DMS53 treated with DMSO at 0.1 percent for 48 hours (cell line): ENCODE measurements around the gene NHERF1.

Source experiments
- DNase-seq: peaks from one replicate; lab custom pipeline; 2025; ENCODE audit not compliant: unreplicated experiment; lab: John Stamatoyannopoulos, UW

NHERF1 gene

DNA sequence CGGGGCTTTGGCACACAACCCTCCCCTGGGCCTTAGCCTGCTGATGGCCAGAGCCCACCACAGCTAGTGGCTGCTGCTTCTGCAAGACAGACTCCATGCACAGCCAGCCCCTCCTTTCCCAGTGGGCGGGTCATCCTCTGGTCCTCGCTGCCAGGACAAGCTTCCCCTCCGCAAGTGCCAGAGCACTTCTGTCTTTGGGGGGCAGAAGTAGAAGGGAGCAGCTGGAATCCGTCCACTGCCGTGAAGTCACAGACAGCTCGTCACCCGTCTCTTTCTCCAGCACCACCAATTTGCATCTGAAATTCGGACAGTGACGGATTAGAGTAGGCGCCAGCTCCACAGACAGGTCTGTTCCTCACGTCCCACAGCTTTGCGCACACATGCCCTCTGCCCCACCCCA is 59.0 kb downstream of the NHERF1 start:
- no peak for DNase-seq

DNA sequence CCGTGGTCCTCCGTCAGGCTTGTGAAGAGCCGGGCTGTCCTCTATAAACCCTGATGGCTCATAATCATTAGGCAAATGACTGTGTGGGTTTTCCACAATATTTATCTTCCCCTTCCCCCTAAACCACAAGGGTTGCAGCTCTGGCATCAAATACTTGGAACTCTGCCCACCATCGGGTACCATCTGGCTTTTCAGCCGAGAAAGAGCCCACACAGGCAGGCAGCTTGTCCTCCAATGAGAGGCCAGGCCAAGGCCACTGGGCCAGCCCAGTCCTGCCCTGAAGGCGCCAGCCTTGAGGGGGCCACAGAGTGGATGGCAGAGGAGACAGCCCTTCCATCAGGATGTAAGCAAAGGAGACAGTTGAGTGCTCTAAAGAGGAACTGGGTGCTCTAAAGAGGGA is 59.5 kb downstream of the NHERF1 start:
- no peak for DNase-seq

DNA sequence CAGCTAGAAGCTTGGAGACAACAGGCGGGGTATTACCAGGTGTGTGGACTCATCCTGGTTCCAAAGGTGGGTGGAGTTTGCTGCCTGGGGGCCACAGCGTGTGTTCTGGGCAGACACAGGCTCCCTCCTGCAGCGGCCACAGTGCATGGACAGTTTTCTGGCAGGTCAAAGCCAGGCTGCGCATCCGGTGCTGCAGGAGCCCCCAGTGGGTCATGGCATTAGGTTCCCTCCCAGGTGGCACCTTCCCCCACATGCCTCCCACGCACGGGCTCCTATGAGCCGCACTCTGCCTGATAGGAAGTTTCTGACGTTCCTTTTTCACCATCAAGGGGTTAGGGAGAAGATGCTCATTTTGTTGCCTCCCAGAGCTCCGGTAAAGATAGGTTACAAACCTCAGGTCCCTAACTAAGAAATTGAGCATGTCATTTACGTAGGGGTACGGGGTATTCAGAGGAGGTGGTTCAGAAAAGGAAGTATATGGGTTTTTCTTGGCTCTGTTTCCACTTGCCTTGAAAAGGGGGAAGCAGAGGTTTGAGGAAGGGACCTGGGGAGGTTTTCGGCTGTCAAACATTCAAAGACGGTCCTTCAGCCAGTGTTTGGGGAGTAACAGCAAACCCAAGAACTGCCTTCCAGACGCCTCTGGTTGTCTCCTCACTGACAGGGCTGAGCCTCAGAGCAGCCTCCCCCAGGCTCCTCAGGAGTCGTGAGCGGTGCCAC is 60.4 kb downstream of the NHERF1 start:
- DNase-seq: no peak

DNA sequence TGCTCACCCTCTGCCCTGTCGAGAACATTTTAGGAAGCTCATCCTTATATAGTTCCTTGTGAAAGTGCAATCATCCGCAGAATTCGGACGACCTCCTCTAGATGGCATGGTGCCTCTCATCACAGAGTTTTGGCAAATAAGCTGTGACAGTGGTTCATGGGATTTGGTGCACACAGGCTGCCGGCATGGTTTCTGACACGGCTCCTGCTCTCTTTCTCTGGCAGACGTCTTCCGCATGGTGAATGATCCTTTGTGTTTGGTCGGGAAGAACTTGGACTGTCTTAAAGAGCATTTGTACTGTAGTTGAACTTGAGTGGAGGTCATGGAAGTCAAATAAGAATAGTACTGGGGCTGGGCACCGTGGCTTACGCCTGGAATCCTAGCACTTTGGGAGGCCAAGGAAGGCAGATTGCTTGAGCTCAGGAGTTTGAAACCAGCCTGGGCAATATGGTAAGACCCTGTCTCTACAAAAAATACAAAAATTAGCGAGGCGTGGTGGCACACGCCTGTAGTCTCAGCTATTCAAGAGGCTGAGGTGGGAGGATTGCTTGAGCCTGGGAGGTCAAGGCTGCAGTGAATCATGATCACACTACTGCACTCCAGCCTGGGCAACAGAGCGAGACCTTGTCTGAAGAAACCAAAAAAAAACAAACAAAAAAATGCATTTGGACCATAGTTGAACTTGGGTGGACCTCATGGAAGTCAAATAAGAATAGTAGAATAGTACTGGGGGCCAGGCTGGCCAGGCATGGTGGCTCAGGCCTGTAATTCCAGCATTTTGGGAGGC is 62.5 kb downstream of the NHERF1 start:
- no peak for DNase-seq

DNA sequence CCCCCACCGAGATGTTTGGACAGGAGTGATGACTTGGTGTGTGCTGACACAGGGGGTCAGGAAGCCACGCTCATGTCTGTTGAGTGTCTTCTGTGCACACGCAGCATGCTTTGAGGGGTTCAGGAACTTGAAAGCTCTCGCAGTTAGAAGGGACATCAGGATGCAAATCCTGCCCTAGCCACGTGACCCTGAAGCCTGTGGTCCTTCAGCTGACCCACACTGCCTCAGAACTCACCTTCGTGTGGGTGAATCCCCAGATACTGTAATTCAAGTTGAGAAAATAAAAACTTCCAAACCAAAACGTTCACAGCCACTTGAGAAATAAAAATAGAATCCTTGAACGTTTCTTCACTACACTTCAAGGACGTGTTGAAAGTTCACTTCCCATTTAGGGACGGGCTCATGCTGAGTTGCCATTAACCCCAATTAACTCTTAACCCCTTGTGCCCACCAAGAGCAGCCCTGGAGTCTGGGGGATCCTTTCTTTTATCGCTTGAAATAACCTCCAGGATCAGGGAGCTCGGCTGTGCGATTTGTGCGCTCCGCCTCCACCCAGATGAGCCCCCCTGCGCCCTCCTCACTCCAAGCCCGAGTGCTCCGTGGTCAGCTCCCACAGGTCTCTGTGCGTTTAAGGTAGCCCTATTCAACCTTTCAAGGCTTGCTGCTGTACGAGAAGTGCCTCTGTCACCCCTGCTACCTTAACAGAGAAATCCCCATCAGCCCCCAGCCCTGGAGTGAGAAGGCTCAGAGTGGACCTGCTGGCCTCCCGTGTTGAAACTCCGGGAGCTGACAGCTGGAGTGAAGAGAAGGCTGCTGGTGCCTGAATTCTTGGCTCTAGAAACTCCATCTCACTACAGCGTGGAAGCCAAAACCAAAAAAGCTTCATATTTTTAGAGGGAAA is 63.9 kb downstream of the NHERF1 start:
- no peak for DNase-seq

DNA sequence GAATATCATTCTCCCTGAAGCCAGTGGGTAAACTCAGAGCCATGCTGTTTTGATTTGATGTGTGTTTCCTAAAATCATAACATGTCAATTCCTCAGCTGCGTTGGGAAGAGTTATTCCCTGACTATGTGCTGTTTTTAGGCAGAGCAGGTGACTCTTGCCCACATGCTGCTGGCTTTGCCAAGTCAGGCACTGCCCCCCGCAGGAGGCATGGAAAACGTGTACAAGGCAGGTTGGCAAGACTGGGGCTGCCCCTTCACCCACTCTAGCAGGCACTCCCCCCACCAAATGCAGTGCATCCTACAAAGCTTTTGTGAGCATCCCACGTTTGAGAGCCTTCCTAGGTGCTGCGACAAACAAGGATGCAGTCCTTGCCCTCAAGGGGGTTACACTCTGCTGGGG is 66.0 kb downstream of the NHERF1 start:
- no peak for DNase-seq

DNA sequence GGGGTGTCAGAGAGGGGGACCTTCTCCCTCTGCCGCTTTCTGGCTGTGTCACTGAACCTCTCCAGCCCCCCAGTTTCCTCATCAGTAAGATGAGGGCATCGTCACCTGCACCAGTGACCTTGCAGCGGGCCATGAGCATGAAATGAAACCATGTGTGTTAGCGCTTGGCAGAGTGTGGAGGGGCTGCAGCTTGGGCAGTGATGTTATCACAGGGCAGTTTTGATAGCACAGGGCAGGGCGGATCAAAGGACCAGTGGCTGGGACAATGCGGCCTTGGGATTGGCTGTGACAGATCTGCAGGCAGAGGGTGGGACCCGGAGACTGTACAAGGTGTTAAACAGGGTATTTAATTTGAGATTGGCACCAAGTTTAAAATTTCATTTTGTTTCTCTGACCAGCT is 66.6 kb downstream of the NHERF1 start:
- no peak for DNase-seq

DNA sequence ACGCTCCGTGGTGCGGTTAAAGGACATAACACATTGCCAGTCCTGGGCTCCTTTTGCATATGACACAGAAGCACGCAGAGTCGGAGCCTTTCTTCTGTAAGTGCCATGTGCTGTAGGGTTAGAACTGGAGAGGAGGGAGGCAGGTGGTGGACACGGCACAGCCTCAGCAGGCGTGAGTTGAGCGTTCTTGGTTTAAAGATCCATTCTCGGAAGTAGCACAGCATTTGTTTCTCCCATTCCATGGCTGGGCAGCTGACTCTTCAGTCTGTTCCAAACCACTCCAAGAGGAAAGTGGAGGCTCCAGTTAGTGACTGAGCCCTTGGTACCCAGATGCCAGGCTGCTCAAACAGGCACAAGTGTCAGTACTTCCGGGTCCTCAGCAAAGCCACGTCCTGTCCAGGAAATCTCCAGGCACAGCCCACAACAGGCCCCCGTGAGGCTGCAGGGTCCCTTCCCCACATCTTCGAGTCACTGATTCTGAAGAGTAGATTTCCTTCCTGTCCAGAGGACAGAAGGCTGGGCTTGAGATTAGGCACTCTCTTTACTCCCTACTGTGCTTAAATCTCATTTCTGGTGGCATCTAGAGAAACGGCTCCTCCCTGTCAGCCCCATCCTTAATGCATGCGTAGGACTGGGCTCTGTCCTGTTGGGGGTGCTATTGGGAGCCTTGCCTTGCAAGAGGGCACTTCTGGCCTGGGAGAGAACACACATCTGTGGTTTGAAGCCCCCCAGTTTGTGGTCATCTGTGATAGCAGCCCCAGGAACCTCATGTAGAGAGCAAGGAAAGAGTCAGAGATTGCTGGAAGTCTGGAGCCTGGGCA is 67.3 kb downstream of the NHERF1 start:
- DNase-seq: no peak

DNA sequence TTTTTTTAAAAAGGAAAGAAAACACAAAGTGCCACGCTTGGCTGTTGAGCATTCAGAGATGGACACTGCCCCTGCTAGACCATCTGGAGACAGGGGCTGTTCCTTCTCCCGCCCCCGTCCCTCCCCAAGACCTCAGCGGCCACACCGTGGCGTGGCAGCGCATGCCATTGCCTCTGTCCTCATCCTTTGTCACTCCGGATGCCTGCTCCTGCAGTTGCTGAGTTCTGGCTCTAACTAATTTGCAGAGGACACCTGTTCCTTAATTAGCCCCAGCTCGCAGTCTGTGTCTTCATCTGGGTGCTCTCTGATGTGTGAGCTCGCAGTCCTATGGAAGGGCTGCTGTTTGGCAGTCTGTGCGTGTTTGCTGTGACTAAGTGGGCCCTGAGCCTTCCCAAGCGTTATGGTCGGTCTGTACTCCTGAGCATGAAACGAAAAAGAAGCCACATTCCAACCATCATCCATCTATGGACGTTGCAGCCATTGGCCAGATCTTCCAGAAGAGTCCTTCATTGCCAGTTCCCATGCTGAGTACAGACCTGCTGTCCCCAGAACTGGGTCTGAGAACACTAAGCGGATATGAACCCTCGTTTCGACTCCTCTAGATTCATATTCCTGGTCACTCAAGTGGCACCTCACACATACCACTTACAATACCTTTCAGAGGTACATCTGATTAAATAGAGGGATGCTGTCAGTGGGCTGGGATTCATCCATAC is 68.6 kb downstream of the NHERF1 start:
- DNase-seq: no peak

DNA sequence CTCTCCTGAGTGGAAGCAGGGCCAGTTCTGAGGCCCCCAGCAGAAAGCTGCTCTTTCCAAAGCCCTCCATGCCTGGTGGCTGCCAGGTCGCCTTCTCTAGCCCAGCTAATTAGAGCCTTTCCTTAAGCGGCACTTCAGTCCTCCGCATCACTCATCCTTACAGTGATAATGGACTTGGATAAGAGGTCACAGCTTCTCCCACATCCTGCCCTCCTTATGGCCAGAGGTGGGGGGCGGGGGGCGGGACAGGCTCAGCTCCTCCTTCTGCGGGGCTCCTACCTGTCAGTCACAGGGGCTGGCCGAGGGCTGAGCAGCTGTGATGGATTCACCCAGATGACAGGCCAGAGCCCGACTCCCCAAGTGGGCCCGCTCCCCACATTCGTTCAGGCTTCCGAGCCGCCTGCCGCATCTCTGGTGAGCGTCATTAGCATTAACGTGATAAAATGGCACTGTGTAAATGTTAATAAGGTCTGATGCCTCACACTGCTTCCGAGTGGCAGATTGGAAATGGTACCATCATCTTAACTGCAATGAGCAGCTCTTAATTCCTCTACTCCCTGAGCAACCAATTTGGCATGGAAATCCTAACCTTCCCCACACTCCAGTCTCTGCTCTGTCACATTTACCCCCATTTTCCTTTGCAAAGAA is 70.0 kb downstream of the NHERF1 start:
- no peak for DNase-seq
